ENCODE data around the gene OR4K17. TPM values are rescaled to one million over a fixed set of nuclear protein-coding genes. Genes with fewer than 3 reads are reported as not detected.
"Not testable (repeated sequence)": the region's sequence is repeated elsewhere in the genome, so short reads cannot be mapped to it uniquely, and the experiment has no call there.

OR4K17 gene
- total RNA-seq, 1 experiment from 2014 or later = not detected

DNA sequence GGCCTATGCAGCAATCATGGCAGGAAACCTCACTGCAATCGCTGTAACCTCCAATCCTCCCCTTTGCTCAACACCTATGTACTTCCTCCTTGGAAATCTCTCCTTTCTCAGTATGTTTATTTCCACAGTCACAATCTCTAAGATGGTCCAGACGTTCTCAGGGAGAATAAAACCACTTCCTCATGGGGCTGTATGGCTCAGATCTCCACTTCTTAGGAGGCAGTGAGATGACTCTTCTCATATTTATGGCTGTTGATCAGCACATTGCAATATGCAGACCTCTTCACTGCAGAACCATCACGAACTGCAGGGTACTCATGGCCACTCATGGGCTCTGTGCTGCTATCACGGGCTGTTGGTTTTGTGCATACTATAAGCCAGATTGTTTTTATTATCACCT, 17.1 kb upstream of the OR4K17 start:
- no peak overlapping the region for H3T11ph ChIP-seq (ENCODE audit: low read length)
- H4K5ac ChIP-seq (ENCODE audit: insufficient read length, low read depth, low read length) = no peak overlapping the region
- no peak overlapping the region for H2BK120ac ChIP-seq (ENCODE audit: low read depth, low read length, poor library complexity, severe bottlenecking)
- H2BK20ac ChIP-seq (ENCODE audit: low read depth, low read length, poor library complexity, severe bottlenecking) = no peak overlapping the region
- H3K14ac ChIP-seq (ENCODE audit: insufficient read depth, low read length) = no peak overlapping the region
- no peaks in the 10 kb centered on the region for H4K20me1 ChIP-seq (ENCODE audit: control insufficient read depth, insufficient read depth, insufficient read length)
- no peak overlapping the region for H2AFZ ChIP-seq (ENCODE audit: low read length)
- no peaks in the 10 kb centered on the region for H3K23me2 ChIP-seq (ENCODE audit: insufficient read length, low read depth, low read length, poor library complexity, severe bottlenecking)
- Mint-ChIP-seq H3K4me3 (no peak overlapping the region), H3K27me3 (ENCODE audit: low read depth) (no peaks in the 10 kb centered on the region; the same call in 1 of the 2 replicates), H3K9me3 (peaks cover 64 to 74% of the 10 kb centered on the region in 2 experiments), H3K27ac (no peak overlapping the region), H3K4me1 (no peaks in the 10 kb centered on the region), H3K36me3 (ENCODE audit: insufficient read depth in 1 of 3, low read depth in 3 of 3) (peaks cover 0 to 9% (median 2%) of the 10 kb centered on the region in 3 experiments; a peak in 5 of 7 replicates)
- WGBS (ENCODE audit: extremely low coverage, insufficient read length, low lambda C conversion rate) = no CpG with 5 or more reads among the region's 4 CpGs
- no peaks in the 10 kb centered on the region for H3K79me1 ChIP-seq (ENCODE audit: insufficient read depth, low read depth, low read length, poor library complexity, severe bottlenecking)
- H2BK12ac ChIP-seq (ENCODE audit: insufficient read length, low read depth, low read length) = no peak overlapping the region
- H3K4me2 ChIP-seq (ENCODE audit: insufficient read depth, insufficient read length, low read length) = no peak overlapping the region
- no peak overlapping the region for H4K8ac ChIP-seq (replicated peaks; ENCODE audit: insufficient read length, low read depth, low read length)
- no peaks in the 10 kb centered on the region for H3K27me3 ChIP-seq (ENCODE audit: insufficient read depth, low read length)
- H3K9me3 ChIP-seq (ENCODE audit: control insufficient read depth, low read depth, low read length) = peaks cover 51% of the 10 kb centered on the region
- TF ChIP-seq, protein P1, sequence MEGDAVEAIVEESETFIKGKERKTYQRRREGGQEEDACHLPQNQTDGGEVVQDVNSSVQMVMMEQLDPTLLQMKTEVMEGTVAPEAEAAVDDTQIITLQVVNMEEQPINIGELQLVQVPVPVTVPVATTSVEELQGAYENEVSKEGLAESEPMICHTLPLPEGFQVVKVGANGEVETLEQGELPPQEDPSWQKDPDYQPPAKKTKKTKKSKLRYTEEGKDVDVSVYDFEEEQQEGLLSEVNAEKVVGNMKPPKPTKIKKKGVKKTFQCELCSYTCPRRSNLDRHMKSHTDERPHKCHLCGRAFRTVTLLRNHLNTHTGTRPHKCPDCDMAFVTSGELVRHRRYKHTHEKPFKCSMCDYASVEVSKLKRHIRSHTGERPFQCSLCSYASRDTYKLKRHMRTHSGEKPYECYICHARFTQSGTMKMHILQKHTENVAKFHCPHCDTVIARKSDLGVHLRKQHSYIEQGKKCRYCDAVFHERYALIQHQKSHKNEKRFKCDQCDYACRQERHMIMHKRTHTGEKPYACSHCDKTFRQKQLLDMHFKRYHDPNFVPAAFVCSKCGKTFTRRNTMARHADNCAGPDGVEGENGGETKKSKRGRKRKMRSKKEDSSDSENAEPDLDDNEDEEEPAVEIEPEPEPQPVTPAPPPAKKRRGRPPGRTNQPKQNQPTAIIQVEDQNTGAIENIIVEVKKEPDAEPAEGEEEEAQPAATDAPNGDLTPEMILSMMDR (conservative IDR thresholded peaks at IDR 0.05) = no peak
- H2AK5ac ChIP-seq (ENCODE audit: insufficient read length, low read length) = no peak overlapping the region
- no peak overlapping the region for H3K27ac ChIP-seq (ENCODE audit: insufficient read length, low read depth, low read length)
- H2BK5ac ChIP-seq (ENCODE audit: insufficient read length, low read length) = no peak overlapping the region
- no peak overlapping the region for H3K9ac ChIP-seq (ENCODE audit: extremely low read depth, insufficient read length, low read length)
- no peak overlapping the region for H4K91ac ChIP-seq (ENCODE audit: insufficient read length, low read depth, low read length)
- H3K18ac ChIP-seq (ENCODE audit: insufficient read length, low read depth, low read length) = no peak overlapping the region
- no peaks in the 10 kb centered on the region for H3K79me2 ChIP-seq (ENCODE audit: insufficient read depth, low read length)
- H3K4ac ChIP-seq (ENCODE audit: low read depth, low read length) = no peak overlapping the region
- H3K23ac ChIP-seq (ENCODE audit: insufficient read length, low read depth, low read length) = no peak overlapping the region
- H2BK15ac ChIP-seq (ENCODE audit: low read depth, low read length) = no peak overlapping the region
- H3K56ac ChIP-seq (ENCODE audit: insufficient read length, low read depth, low read length) = no peak overlapping the region
- DNase-seq = no peak
- no peaks in the 10 kb centered on the region for H3K4me1 ChIP-seq (ENCODE audit: insufficient read depth, low read length)

DNA sequence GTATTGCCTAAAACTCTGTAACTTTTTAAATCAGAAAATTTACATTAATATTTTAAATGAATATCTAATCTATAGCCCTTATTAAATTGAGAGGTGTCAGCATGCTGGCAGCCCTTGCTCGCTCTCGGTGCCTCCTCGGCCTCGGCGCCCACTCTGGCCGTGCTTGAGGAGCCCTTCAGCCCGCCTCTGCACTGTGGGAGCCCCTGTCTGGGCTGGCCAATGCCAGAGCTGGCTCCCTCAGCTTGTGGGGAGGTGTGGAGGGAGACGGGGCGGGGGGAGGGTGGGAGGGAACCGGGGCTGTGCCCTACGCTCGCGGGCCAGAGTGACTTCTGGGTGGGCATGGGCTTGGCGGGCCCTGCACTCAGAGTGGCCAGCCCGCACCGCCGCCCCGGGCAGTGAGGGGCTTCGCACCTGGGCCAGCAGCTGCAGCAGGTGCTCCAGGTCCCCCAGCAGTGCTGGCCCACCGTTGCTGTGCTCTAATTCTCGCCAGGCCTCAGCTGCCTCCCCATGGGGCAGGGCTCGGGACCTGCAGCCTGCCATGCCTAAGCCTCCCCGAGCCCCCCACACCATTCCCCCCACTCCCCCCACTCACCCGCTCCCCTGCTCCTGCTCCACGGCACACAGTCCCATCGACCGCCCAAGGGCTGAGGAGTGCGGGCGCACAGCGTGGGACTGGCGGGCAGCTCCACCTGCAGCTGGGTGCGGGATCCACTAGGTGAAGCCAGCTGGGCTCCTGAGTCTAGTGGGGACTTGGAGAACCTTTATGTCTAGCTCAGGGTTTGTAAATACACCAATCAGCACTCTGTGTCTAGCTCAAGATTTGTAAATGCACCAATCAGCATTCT, 11.4 kb upstream of the OR4K17 start:
- not testable (repeated sequence) for H2BK15ac ChIP-seq (ENCODE audit: low read depth, low read length); H3K79me1 ChIP-seq (ENCODE audit: insufficient read depth, low read depth, low read length, poor library complexity, severe bottlenecking); H3K9ac ChIP-seq (ENCODE audit: extremely low read depth, insufficient read length, low read length); H3K27me3 ChIP-seq (ENCODE audit: insufficient read depth, low read length); H2BK20ac ChIP-seq (ENCODE audit: low read depth, low read length, poor library complexity, severe bottlenecking); DNase-seq; H3K4ac ChIP-seq (ENCODE audit: low read depth, low read length); H2BK120ac ChIP-seq (ENCODE audit: low read depth, low read length, poor library complexity, severe bottlenecking); H3K18ac ChIP-seq (ENCODE audit: insufficient read length, low read depth, low read length); H3K4me3 Mint-ChIP-seq; H3K27me3 Mint-ChIP-seq (ENCODE audit: low read depth); H4K8ac ChIP-seq (replicated peaks; ENCODE audit: insufficient read length, low read depth, low read length); H2AK5ac ChIP-seq (ENCODE audit: insufficient read length, low read length); H3K4me2 ChIP-seq (ENCODE audit: insufficient read depth, insufficient read length, low read length); H3K23me2 ChIP-seq (ENCODE audit: insufficient read length, low read depth, low read length, poor library complexity, severe bottlenecking); H4K20me1 ChIP-seq (ENCODE audit: control insufficient read depth, insufficient read depth, insufficient read length); H3K27ac Mint-ChIP-seq; H3K56ac ChIP-seq (ENCODE audit: insufficient read length, low read depth, low read length); H3K23ac ChIP-seq (ENCODE audit: insufficient read length, low read depth, low read length); H3T11ph ChIP-seq (ENCODE audit: low read length); H3K4me1 ChIP-seq (ENCODE audit: insufficient read depth, low read length); H4K91ac ChIP-seq (ENCODE audit: insufficient read length, low read depth, low read length); H3K79me2 ChIP-seq (ENCODE audit: insufficient read depth, low read length); H4K5ac ChIP-seq (ENCODE audit: insufficient read length, low read depth, low read length); H2BK12ac ChIP-seq (ENCODE audit: insufficient read length, low read depth, low read length); H3K4me1 Mint-ChIP-seq; H3K27ac ChIP-seq (ENCODE audit: insufficient read length, low read depth, low read length); H2AFZ ChIP-seq (ENCODE audit: low read length); H2BK5ac ChIP-seq (ENCODE audit: insufficient read length, low read length); H3K14ac ChIP-seq (ENCODE audit: insufficient read depth, low read length)
- Mint-ChIP-seq H3K36me3 (ENCODE audit: insufficient read depth in 1 of 3, low read depth in 3 of 3) (peaks cover 0 to 11% (median 9%) of the 10 kb centered on the region in 3 experiments; a peak in 6 of 7 replicates), H3K9me3 (peaks cover 69 to 76% of the 10 kb centered on the region in 2 experiments)
- no CpG with 5 or more reads among the region's 32 CpGs for WGBS (ENCODE audit: extremely low coverage, insufficient read length, low lambda C conversion rate)
- H3K9me3 ChIP-seq (ENCODE audit: control insufficient read depth, low read depth, low read length) = peaks cover 45% of the 10 kb centered on the region
